ENCODE data around the gene RNF145.
"Not testable (repeated sequence)": the region's sequence is repeated elsewhere in the genome, so short reads cannot be mapped to it uniquely, and the experiment has no call there.

The RNF145 gene

GRCh38 chr5:159155960-159156359, 53.4 kb downstream of the RNF145 start:
- no peak for DNase-seq

- no peak for DNase-seq
Observed at GRCh38 chr5:159152876-159153275, 56.5 kb downstream of the RNF145 start.

DNA sequence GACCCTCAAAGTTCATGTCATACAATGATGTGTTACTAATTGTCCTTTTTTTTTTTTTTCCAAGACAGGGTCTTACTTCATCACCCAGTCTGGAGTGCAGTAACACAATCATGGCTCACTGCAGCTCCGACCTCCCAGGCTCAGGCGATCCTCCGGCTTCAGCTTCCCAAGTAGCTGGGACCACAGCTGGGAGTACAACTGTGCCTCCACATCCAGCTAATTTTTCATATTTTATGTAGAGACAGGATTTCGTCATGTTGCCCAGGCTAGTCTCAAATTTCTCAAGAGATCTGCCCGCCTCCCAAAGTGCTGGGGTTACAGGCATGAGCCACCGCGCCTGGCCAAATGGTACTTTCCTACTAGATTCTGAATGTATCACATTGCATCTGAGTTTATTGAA, 60.3 kb downstream of the RNF145 start:
- no peak for DNase-seq

DNA sequence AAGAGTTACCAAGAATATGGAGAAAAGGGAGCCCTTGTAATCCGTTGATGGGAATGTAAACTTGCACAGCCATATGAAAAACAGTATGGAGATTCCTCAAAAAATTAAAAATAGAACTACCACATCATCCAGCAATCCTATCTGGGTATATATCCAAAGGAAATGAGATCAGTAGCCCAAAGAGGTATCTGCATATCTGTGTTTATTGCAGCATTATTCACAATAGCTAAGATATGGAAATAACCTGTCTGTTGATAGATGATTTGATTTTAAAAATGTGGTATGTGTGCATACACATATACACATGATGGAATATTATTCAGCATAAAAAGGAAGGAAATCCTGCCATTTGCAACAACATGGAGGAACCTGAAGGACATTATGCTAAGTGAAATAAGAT, 61.4 kb downstream of the RNF145 start:
- DNase-seq, result no peak

- DNase-seq, result no peak
Observed at GRCh38 chr5:159146839-159147238, 62.5 kb downstream of the RNF145 start.

- DNase-seq, result not testable (repeated sequence)
Observed at GRCh38 chr5:159145160-159145559, 64.2 kb downstream of the RNF145 start.

DNA sequence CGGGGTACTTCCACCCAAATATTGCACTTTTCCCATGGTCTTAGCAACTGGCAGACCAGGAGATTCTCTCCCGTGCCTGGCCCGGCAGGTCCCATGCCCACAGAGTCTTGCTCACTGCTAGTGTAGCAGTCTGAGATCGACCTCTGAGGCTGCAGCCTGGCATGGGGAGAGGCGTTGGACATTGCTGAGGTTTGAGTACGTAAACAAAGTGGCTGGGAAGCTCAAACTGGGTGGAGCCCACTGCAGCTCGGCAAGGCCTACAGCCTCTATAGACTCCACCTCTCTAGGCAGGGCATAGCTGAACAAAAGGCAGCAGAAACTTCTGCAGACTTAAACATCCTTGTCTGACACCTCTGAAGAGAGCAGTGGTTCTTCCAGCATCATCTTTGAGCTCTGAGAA, 69.6 kb downstream of the RNF145 start:
- DNase-seq, result no peak

- DNase-seq, result no peak
Observed at GRCh38 chr5:159135896-159136531, 73.3 kb downstream of the RNF145 start.

- no peak for DNase-seq
Observed at GRCh38 chr5:159133041-159133741, 76.2 kb downstream of the RNF145 start.

- DNase-seq, result no peak
Observed at GRCh38 chr5:159132429-159133040, 76.8 kb downstream of the RNF145 start.

DNA sequence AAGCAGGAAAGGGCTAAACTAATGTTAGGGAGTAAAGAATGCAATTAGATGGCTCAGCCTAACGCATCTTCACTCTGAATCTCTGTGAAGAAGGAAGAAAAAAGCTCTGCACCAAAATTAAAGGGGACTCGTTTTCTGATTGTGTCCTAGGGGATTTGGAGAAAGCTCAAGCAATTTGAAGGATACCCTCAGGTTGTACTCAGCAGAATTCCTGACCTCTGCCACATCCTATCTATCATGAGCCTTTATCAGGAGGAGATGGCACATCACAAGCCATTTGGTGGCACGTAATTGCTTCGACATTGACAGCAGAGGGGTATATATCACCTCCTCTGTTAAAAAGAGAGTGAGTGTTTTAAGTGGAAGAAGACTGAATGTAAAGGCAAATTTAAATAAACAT, 77.4 kb downstream of the RNF145 start:
- DNase-seq, result no peak

- no peak for DNase-seq
Observed at GRCh38 chr5:159130871-159131270, 78.5 kb downstream of the RNF145 start.

- no peak for DNase-seq
Observed at GRCh38 chr5:159128070-159128541, 81.2 kb downstream of the RNF145 start.

DNA sequence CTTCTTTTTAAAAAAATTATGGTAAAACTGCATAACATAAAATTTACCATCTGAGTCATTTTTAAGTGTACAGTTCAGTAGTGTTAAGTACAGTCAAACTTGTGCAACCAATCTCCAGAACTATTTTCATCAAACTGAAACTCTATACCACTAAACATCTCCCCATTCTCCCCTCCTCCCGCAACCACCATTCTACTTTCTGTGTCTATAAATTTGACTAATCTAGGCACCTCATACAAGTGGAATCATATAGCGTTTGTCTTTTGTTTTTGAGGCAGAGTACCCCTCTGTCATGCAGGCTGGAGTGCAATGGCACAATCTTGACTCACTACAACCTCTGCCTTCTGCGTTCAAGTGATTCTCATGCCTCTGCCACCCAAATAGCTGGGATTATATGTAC, 85.7 kb downstream of the RNF145 start:
- no peak for DNase-seq

GRCh38 chr5:159123189-159123588, 86.2 kb downstream of the RNF145 start:
- DNase-seq, result no peak

DNA sequence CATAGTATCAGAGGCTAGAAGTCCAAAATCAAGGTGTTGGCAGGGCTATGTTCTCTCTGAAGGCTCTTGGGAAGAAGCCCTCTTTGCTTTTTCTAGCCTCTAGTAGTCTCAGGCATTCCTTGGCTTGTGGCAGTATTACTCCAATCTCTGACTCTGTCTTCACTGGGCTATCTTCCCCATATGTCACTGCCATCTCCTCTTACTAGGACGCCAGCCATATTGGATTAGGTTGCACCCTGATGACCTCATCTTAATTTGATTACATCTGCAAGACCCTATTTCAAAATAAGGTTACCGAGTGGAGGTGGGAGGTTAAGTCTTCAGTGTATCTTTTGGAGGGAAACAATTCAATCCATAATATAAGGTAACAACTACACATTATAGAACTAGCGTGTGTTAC, 88.3 kb downstream of the RNF145 start:
- no peak for DNase-seq

GRCh38 chr5:159120446-159120845, 88.9 kb downstream of the RNF145 start:
- no peak for DNase-seq

GRCh38 chr5:159119842-159120241, 89.5 kb downstream of the RNF145 start:
- not testable (repeated sequence) for DNase-seq

DNA sequence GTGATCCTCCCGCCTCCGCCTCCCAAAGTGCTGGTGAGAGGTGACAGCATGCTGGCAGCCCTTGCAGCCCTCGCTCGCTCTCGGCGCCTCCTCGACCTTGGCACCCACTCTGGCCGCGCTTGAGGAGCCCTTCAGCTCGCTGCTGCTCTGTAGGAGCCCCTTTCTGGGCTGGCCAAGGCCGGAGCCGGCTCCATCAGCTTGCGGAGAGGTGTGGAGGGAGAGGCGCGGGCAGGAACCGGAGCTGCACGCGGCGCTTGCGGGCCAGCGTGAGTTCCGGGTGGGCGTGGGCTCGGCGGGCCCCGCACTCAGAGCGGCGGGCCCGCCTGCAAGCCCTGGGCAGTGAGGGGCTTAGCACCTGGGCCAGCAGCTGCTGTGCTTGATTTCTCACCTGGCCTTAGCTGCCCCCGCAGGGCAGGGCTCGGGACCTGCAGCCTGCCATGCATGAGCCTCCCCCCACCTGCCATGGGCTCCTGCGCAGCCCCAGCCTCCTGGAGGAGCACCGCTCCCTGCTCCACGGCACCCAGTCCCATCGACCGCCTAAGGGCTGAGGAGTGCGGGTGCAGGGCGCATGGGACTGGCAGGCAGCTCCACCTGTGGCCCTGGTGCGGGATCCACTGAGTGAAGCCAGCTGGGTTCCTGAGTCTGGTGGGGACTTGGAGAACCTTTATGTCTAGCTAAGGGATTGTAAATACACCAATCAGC, 90.2 kb downstream of the RNF145 start:
- not testable (repeated sequence) for DNase-seq

DNA sequence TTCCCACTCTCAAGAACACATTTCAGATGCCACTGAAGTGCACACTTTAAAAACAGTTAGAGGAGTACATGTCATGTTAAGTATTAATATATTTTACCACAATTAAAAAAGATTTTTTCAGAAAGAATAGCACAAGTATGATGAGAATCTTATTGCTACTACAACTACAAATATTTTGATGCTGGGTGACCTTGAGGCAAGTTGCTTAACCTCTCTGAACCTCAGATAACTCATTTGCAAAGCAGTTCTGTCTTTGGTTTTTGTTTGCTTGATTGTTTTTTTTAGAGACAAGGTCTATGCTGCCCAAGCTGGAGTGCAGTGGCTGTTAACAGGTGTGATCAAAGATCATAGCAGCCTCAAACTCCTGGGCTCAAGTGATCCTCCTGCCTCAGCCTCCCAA, 95.9 kb downstream of the RNF145 start:
- DNase-seq, result no peak

DNA sequence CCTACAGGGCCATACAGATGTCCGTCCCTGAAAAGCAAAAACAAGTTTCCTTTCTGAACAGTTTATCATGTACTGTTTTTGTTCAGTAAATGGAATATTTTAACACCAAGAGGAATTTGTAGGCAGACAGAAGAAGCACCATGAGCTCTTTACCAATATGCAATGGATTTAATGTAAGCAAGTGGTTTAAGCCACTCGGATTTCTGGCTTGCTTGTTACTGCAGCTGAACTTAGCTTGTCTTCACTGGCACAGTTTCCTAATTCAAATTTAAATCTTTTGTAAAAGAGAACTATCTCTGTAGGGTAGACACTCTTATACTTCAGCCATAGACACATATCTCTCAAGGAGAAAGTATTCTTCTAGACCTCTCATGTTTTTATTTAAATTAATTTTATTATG, 96.9 kb downstream of the RNF145 start:
- no peak for DNase-seq

Measured in stimulated activated CD4-positive, alpha-beta T cell treated with anti-CD3 and anti-CD28 coated beads, Interleukin-4, amount 100 ng/mL, for 1 hour (primary cell).